Osteoblast (primary cell): ENCODE data around the gene GNL1. TPM values are rescaled to one million over a fixed set of nuclear protein-coding genes. Genes with fewer than 3 reads are reported as not detected.
A peak's percentile ranks its signal among the peaks of the same experiment; 100 is the strongest.

Source experiments
- DNase-seq: peaks from one replicate; pipeline ENCODE4 v3.0.0; 2011; ENCODE audit warnings: low spot score, mixed read lengths; ENCODE audit not compliant: insufficient read length; ENCODE audit errors: missing footprints
- H2AFZ ChIP-seq: 2 replicates; pipeline ENCODE4 v1.6.0; 2011; ENCODE audit warnings: mild to moderate bottlenecking, low read length
- H3K27ac ChIP-seq: 2 replicates; pipeline ENCODE4 v1.5.1; 2011; ENCODE audit warnings: mild to moderate bottlenecking, low read depth, low read length, moderate library complexity
- H3K27me3 ChIP-seq: 2 replicates; pipeline ENCODE4 v1.6.0; 2012; ENCODE audit warnings: mild to moderate bottlenecking, control low read depth, inconsistent platforms, low read length, moderate library complexity; ENCODE audit not compliant: insufficient read depth
- H3K36me3 ChIP-seq: 2 replicates; pipeline ENCODE4 v1.5.1; 2011; ENCODE audit warnings: mild to moderate bottlenecking, low read length, control low read depth, moderate library complexity; ENCODE audit not compliant: insufficient read depth
- H3K4me1 ChIP-seq: 2 replicates; pipeline ENCODE4 v1.5.1; 2011; ENCODE audit warnings: mild to moderate bottlenecking, low read length, control low read depth, moderate library complexity; ENCODE audit not compliant: insufficient read depth
- H3K4me2 ChIP-seq: 2 replicates; pipeline ENCODE4 v1.6.0; 2011; ENCODE audit warnings: mild to moderate bottlenecking, low read length; ENCODE audit not compliant: insufficient read depth
- H3K4me3 ChIP-seq: fragments of 200-600 bp; sonication (generic); 3 replicates; pipeline ENCODE4 v1.5.1; 2012; ENCODE audit warnings: mild to moderate bottlenecking, low read length, inconsistent platforms; ENCODE audit not compliant: insufficient read depth
- H3K79me2 ChIP-seq: 2 replicates; pipeline ENCODE4 v1.6.0; 2012; ENCODE audit warnings: mild to moderate bottlenecking, low read length, control low read depth, inconsistent platforms; ENCODE audit not compliant: insufficient read depth
- H3K9me3 ChIP-seq: 2 replicates; pipeline ENCODE4 v1.5.1; 2011; ENCODE audit warnings: low read depth, low read length, control low read depth
- H4K20me1 ChIP-seq: 2 replicates; pipeline ENCODE4 v1.6.0; 2012; ENCODE audit warnings: mild to moderate bottlenecking, low read length, control low read depth; ENCODE audit not compliant: insufficient read depth
- CTCF ChIP-seq: IDR thresholded peaks from 2 replicates; pipeline ENCODE4 v1.5.1; 2011; ENCODE audit warnings: mild to moderate bottlenecking, low read depth, low read length, moderate library complexity; ENCODE audit errors: extremely low read depth
- total RNA-seq: library from RNA; depleted of rRNA; stranded (reverse); fragments of >200 nt; gene quantifications from 2 replicates; pipeline ENCODE4 v1.2.3, GENCODE V29; 2012

Gene GNL1
- total RNA-seq, 1 donor, result 56.5 TPM

GRCh38 chr6:30515106-30515505 lies 41.2 kb downstream of the GNL1 start:
- no peaks in the 10 kb centered on the region for H3K9me3 ChIP-seq
- DNase-seq, result no peak
- H2AFZ ChIP-seq, result peak overlapping the region; percentile 0
- no peak overlapping the region for H3K4me2 ChIP-seq
- H3K79me2 ChIP-seq, result no peaks in the 10 kb centered on the region
- H3K36me3 ChIP-seq, result no peaks in the 10 kb centered on the region
- peaks cover 4% of the 10 kb centered on the region for H3K4me1 ChIP-seq
- H4K20me1 ChIP-seq, result no peaks in the 10 kb centered on the region
- H3K27me3 ChIP-seq, result no peaks in the 10 kb centered on the region
- TF ChIP-seq CTCF, result no peak
- H3K27ac ChIP-seq, result no peak overlapping the region
- H3K4me3 ChIP-seq, result no peak overlapping the region

GRCh38 chr6:30513451-30513850 lies 42.8 kb downstream of the GNL1 start:
- H3K27me3 ChIP-seq, result no peaks in the 10 kb centered on the region
- no peaks in the 10 kb centered on the region for H3K36me3 ChIP-seq
- TF ChIP-seq CTCF, result no peak
- no peaks in the 10 kb centered on the region for H3K9me3 ChIP-seq
- no peak for DNase-seq
- H2AFZ ChIP-seq, result no peak overlapping the region
- H3K4me1 ChIP-seq, result peaks cover 9% of the 10 kb centered on the region
- H3K4me3 ChIP-seq, result no peak overlapping the region
- H3K27ac ChIP-seq, result no peak overlapping the region
- H4K20me1 ChIP-seq, result no peaks in the 10 kb centered on the region
- H3K79me2 ChIP-seq, result no peaks in the 10 kb centered on the region
- H3K4me2 ChIP-seq, result no peak overlapping the region

- no peak for TF ChIP-seq CTCF
- Histone ChIP-seq H3K4me1 (peaks cover 5% of the 10 kb centered on the region), H3K36me3 (no peaks in the 10 kb centered on the region), H3K79me2 (no peaks in the 10 kb centered on the region), H3K9me3 (no peaks in the 10 kb centered on the region), H4K20me1 (no peaks in the 10 kb centered on the region), H3K4me3 (no peak overlapping the region), H3K27ac (no peak overlapping the region), H2AFZ (no peak overlapping the region), H3K27me3 (no peaks in the 10 kb centered on the region), H3K4me2 (no peak overlapping the region)
- no peak for DNase-seq
Measured at GRCh38 chr6:30511169-30511546, 45.1 kb downstream of the GNL1 start.

- H2AFZ ChIP-seq, result no peak overlapping the region
- H3K27me3 ChIP-seq, result no peaks in the 10 kb centered on the region
- no peaks in the 10 kb centered on the region for H3K79me2 ChIP-seq
- no peak overlapping the region for H3K27ac ChIP-seq
- no peak for TF ChIP-seq CTCF
- H3K4me3 ChIP-seq, result no peak overlapping the region
- H3K4me2 ChIP-seq, result no peak overlapping the region
- no peaks in the 10 kb centered on the region for H3K36me3 ChIP-seq
- no peaks in the 10 kb centered on the region for H4K20me1 ChIP-seq
- no peaks in the 10 kb centered on the region for H3K9me3 ChIP-seq
- DNase-seq, result no peak
- peaks cover 5% of the 10 kb centered on the region for H3K4me1 ChIP-seq
Measured at GRCh38 chr6:30510419-30511168, 45.7 kb downstream of the GNL1 start.
